ENCODE measurements around the gene BRINP3. TPM values are rescaled to one million over a fixed set of nuclear protein-coding genes. Genes with fewer than 3 reads are reported as not detected.

Gene BRINP3
- total RNA-seq (2022; extraction: Qiagen RNA extraction): not detected in 5 replicates

GRCh38 chr1:190477762-190478148 is at the start of gene BRINP3:
BRINP3 (minus strand) TSS chr1:190477864.

